A673 (cell line): ENCODE results near the gene SMARCA2.

ENCODE experiments used
- EZH2 ChIP-seq: fragments of 200-600 bp; sonication (generic); IDR thresholded peaks from 2 replicates; pipeline ENCODE4 v1.6.1; 2017; ENCODE audit warnings: borderline replicate concordance, low read depth, mild to moderate bottlenecking, mixed read lengths, antibody characterized with exemption, low read length; ENCODE audit not compliant: poor library complexity, severe bottlenecking
- TF ChIP-seq, protein P1 (sequence below): fragments of 300-800, 200-600 bp; sonication (generic); conservative IDR thresholded peaks from 2 replicates; pipeline ENCODE4 v1.5.1; 2017; ENCODE audit warnings: low read depth, mild to moderate bottlenecking, antibody characterized with exemption, low read length, moderate library complexity, mixed read lengths

DNA sequence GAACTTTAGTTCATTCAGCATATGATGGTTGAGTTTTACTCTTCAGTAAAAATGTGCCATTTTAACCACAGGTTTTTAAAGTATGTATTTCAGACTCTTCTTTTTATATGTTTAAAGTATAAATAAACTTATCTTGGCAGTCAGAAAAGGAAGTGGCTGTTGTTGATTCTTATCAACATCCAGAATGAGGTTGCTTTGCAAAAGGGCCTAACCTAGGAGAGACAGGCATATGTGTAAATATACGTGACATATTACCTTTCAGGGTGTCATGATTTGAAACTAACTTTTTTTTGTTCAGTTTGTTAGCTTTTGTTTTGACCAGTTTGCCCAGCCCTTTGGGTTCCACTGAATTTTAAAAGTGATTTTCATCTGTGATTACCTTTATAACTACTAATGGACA is 7.4 kb downstream of the SMARCA2 start:
- TF ChIP-seq, protein P1, sequence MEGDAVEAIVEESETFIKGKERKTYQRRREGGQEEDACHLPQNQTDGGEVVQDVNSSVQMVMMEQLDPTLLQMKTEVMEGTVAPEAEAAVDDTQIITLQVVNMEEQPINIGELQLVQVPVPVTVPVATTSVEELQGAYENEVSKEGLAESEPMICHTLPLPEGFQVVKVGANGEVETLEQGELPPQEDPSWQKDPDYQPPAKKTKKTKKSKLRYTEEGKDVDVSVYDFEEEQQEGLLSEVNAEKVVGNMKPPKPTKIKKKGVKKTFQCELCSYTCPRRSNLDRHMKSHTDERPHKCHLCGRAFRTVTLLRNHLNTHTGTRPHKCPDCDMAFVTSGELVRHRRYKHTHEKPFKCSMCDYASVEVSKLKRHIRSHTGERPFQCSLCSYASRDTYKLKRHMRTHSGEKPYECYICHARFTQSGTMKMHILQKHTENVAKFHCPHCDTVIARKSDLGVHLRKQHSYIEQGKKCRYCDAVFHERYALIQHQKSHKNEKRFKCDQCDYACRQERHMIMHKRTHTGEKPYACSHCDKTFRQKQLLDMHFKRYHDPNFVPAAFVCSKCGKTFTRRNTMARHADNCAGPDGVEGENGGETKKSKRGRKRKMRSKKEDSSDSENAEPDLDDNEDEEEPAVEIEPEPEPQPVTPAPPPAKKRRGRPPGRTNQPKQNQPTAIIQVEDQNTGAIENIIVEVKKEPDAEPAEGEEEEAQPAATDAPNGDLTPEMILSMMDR = no peak
- TF ChIP-seq EZH2 = no peak
